H9 (cell line): ENCODE measurements around the gene CCDC191. TPM values are rescaled to one million over a fixed set of nuclear protein-coding genes. Genes with fewer than 3 reads are reported as not detected.

Source experiments
- DNase-seq: peaks from one replicate; pipeline ENCODE4 v3.0.0-alpha.2; 2017
- H2AFZ ChIP-seq: one replicate; pipeline ENCODE4 v1.6.1; 2013; ENCODE audit warnings: mild to moderate bottlenecking, low read length, control low read depth, moderate library complexity
- H2AK5ac ChIP-seq: 2 replicates; pipeline ENCODE4 v1.6.1; 2013; ENCODE audit warnings: low read length, control low read depth, mixed read lengths; ENCODE audit not compliant: insufficient read length
- H2BK120ac ChIP-seq: one replicate; pipeline ENCODE4 v1.6.1; 2013; ENCODE audit warnings: low read depth, mild to moderate bottlenecking, low read length, control low read depth, inconsistent platforms; ENCODE audit not compliant: poor library complexity, severe bottlenecking
- H2BK12ac ChIP-seq: 2 replicates; pipeline ENCODE4 v1.6.1; 2013; ENCODE audit warnings: low read length, control low read depth, mixed read lengths, low read depth; ENCODE audit not compliant: insufficient read length
- H2BK15ac ChIP-seq: 2 replicates; pipeline ENCODE4 v1.6.1; 2013; ENCODE audit warnings: low read depth, low read length, control low read depth
- H2BK20ac ChIP-seq: one replicate; pipeline ENCODE4 v1.6.1; 2013; ENCODE audit warnings: low read depth, mild to moderate bottlenecking, low read length, control low read depth, inconsistent platforms; ENCODE audit not compliant: poor library complexity, severe bottlenecking
- H2BK5ac ChIP-seq: 2 replicates; pipeline ENCODE4 v1.6.1; 2013; ENCODE audit warnings: low read length, control low read depth, mixed read lengths; ENCODE audit not compliant: insufficient read length
- H3K14ac ChIP-seq: 2 replicates; pipeline ENCODE4 v1.6.1; 2013; ENCODE audit warnings: low read length, control low read depth; ENCODE audit not compliant: insufficient read depth
- H3K18ac ChIP-seq: 2 replicates; pipeline ENCODE4 v1.6.1; 2013; ENCODE audit warnings: low read depth, mild to moderate bottlenecking, mixed read lengths, low read length, control low read depth; ENCODE audit not compliant: insufficient read length
- H3K23ac ChIP-seq: 2 replicates; pipeline ENCODE4 v1.6.1; 2013; ENCODE audit warnings: low read length, control low read depth, mixed read lengths, low read depth; ENCODE audit not compliant: insufficient read length
- H3K23me2 ChIP-seq: 2 replicates; pipeline ENCODE4 v1.6.1; 2013; ENCODE audit warnings: low read depth, mild to moderate bottlenecking, mixed read lengths, low read length, control low read depth; ENCODE audit not compliant: insufficient read length, poor library complexity, severe bottlenecking
- H3K27ac ChIP-seq: 2 replicates; pipeline ENCODE4 v1.5.1; 2013; ENCODE audit warnings: low read length, control low read depth, mixed read lengths, low read depth; ENCODE audit not compliant: insufficient read length
- H3K27me3 ChIP-seq: 2 replicates; pipeline ENCODE4 v1.6.1; 2013; ENCODE audit warnings: low read length, control low read depth, inconsistent platforms; ENCODE audit not compliant: insufficient read depth
- H3K4ac ChIP-seq: 2 replicates; pipeline ENCODE4 v1.6.1; 2013; ENCODE audit warnings: low read depth, mild to moderate bottlenecking, control low read depth, inconsistent platforms, low read length, moderate library complexity
- H3K4me1 ChIP-seq: 2 replicates; pipeline ENCODE4 v1.6.1; 2013; ENCODE audit warnings: low read length, control low read depth, inconsistent platforms; ENCODE audit not compliant: insufficient read depth
- H3K4me2 ChIP-seq: 2 replicates; pipeline ENCODE4 v1.6.1; 2013; ENCODE audit warnings: low read length, control low read depth, mixed read lengths; ENCODE audit not compliant: insufficient read length, insufficient read depth
- H3K56ac ChIP-seq: 2 replicates; pipeline ENCODE4 v1.6.1; 2013; ENCODE audit warnings: low read depth, mild to moderate bottlenecking, mixed read lengths, low read length, control low read depth; ENCODE audit not compliant: insufficient read length
- H3K79me1 ChIP-seq: 2 replicates; pipeline ENCODE4 v1.6.1; 2013; ENCODE audit warnings: low read depth, mild to moderate bottlenecking, moderate library complexity, low read length, control low read depth, inconsistent platforms; ENCODE audit not compliant: insufficient read depth, poor library complexity, severe bottlenecking
- H3K79me2 ChIP-seq: 2 replicates; pipeline ENCODE4 v1.6.1; 2013; ENCODE audit warnings: low read length, control low read depth, inconsistent platforms; ENCODE audit not compliant: insufficient read depth
- H3K9ac ChIP-seq: 2 replicates; pipeline ENCODE4 v1.6.1; 2013; ENCODE audit warnings: low read length, control low read depth, mixed read lengths; ENCODE audit not compliant: insufficient read length; ENCODE audit errors: extremely low read depth
- H3K9me3 ChIP-seq: one replicate; pipeline ENCODE4 v1.6.1; 2013; ENCODE audit warnings: low read depth, low read length, inconsistent platforms; ENCODE audit not compliant: control insufficient read depth
- H3T11ph ChIP-seq: one replicate; pipeline ENCODE4 v1.6.1; 2013; ENCODE audit warnings: mild to moderate bottlenecking, low read length, control low read depth, inconsistent platforms
- H4K20me1 ChIP-seq: one replicate; pipeline ENCODE4 v1.6.1; 2013; ENCODE audit not compliant: control insufficient read depth, insufficient read length, insufficient read depth
- H4K5ac ChIP-seq: 2 replicates; pipeline ENCODE4 v1.6.1; 2013; ENCODE audit warnings: low read depth, mild to moderate bottlenecking, mixed read lengths, low read length, control low read depth; ENCODE audit not compliant: insufficient read length
- H4K8ac ChIP-seq: replicated peaks from 2 replicates; pipeline ENCODE4 v1.6.1; 2013; ENCODE audit warnings: low read length, control low read depth, mixed read lengths, low read depth; ENCODE audit not compliant: insufficient read length
- H4K91ac ChIP-seq: 2 replicates; pipeline ENCODE4 v1.6.1; 2013; ENCODE audit warnings: low read depth, mild to moderate bottlenecking, moderate library complexity, mixed read lengths, low read length, control low read depth; ENCODE audit not compliant: insufficient read length
- H3K27ac Mint-ChIP-seq, 3 experiments: 2 replicates in 2 of 3; 3 replicates in 1 of 3; pipeline ENCODE4 v1.8.0; 2020 to 2021; ENCODE audit warnings: mixed read lengths in 3 of 3, mild to moderate bottlenecking in 1 of 3, moderate library complexity in 1 of 3
- H3K27me3 Mint-ChIP-seq: 2 replicates; pipeline ENCODE4 v1.8.0; 2021; ENCODE audit warnings: low read depth, mild to moderate bottlenecking, moderate library complexity, mixed read lengths
- H3K36me3 Mint-ChIP-seq, 3 experiments: 2 replicates in 2 of 3; 3 replicates in 1 of 3; pipeline ENCODE4 v1.8.0; 2020 to 2021; ENCODE audit warnings: low read depth in 3 of 3, mixed read lengths in 3 of 3; ENCODE audit not compliant: insufficient read depth in 1 of 3
- H3K4me1 Mint-ChIP-seq, 2 experiments: 2 replicates each; pipeline ENCODE4 v1.8.0; 2020; ENCODE audit warnings: mixed read lengths in 2 of 2
- H3K4me3 Mint-ChIP-seq, 2 experiments: 2 replicates in 1 of 2; 3 replicates in 1 of 2; pipeline ENCODE4 v1.8.0; 2020 to 2021; ENCODE audit warnings: mild to moderate bottlenecking in 2 of 2, mixed read lengths in 2 of 2, moderate library complexity in 1 of 2
- H3K9me3 Mint-ChIP-seq, 2 experiments: 2 replicates in 1 of 2; 3 replicates in 1 of 2; pipeline ENCODE4 v1.8.0; 2020; ENCODE audit warnings: mild to moderate bottlenecking in 2 of 2, mixed read lengths in 2 of 2, moderate library complexity in 1 of 2
- CTCF ChIP-seq: fragments of 200-600 bp; sonication (generic); conservative IDR thresholded peaks from 3 replicates; pipeline ENCODE4 v1.8.0; 2021; ENCODE audit warnings: antibody characterized with exemption, mild to moderate bottlenecking
- WGBS: extraction: QIAGEN DNeasy Blood & Tissue Kit; methylation state at CpG from one replicate; pipeline ENCODE4 v1.1.7; 2013; ENCODE audit warnings: missing lambda C conversion rate, low lambda C conversion rate, mixed read lengths; ENCODE audit not compliant: insufficient read length; ENCODE audit errors: extremely low coverage; 5-methylcytosine and 5-hydroxymethylcytosine counted together
- total RNA-seq: library from RNA; stranded (reverse); gene quantifications from 2 replicates; pipeline ENCODE4 v1.2.1, GENCODE V29; 2021

The CCDC191 gene
- total RNA-seq, 1 experiment from 2014 or later: 0.68 TPM

GRCh38 chr3:113963879-113964278, 92.4 kb downstream of the CCDC191 start:
- H3K18ac ChIP-seq: no peak overlapping the region
- Mint-ChIP-seq H3K4me3 (no peak overlapping the region), H3K27ac (no peak overlapping the region), H3K4me1 (peaks cover 7 to 9% of the 10 kb centered on the region in 2 experiments), H3K9me3 (no peaks in the 10 kb centered on the region), H3K36me3 (peaks cover 0 to 8% (median 8%) of the 10 kb centered on the region in 3 experiments; a peak in 4 of 7 replicates), H3K27me3 (no peaks in the 10 kb centered on the region)
- H3K27ac ChIP-seq: no peak overlapping the region
- no peaks in the 10 kb centered on the region for H3K9me3 ChIP-seq
- no peak overlapping the region for H3K14ac ChIP-seq
- H3T11ph ChIP-seq: no peak overlapping the region
- no peak overlapping the region for H4K8ac ChIP-seq
- H3K79me2 ChIP-seq: no peaks in the 10 kb centered on the region
- H3K27me3 ChIP-seq: no peaks in the 10 kb centered on the region; the same call in 1 of the 2 replicates
- H3K23me2 ChIP-seq: no peaks in the 10 kb centered on the region
- H3K4ac ChIP-seq: no peak overlapping the region
- no peak overlapping the region for H4K5ac ChIP-seq
- no peak overlapping the region for H2BK5ac ChIP-seq
- no peak for DNase-seq
- no peak overlapping the region for H2BK20ac ChIP-seq
- no peak overlapping the region for H2BK120ac ChIP-seq
- H3K4me2 ChIP-seq: no peak overlapping the region
- WGBS: no CpG with 5 or more reads among the region's 3 CpGs
- TF ChIP-seq CTCF: no peak
- H4K20me1 ChIP-seq: no peaks in the 10 kb centered on the region
- H3K9ac ChIP-seq: no peak overlapping the region
- H4K91ac ChIP-seq: no peak overlapping the region
- H3K4me1 ChIP-seq: no peaks in the 10 kb centered on the region; the same call in 1 of the 2 replicates
- H3K79me1 ChIP-seq: no peaks in the 10 kb centered on the region
- H3K56ac ChIP-seq: no peak overlapping the region
- H2AFZ ChIP-seq: no peak overlapping the region
- no peak overlapping the region for H2BK15ac ChIP-seq
- H3K23ac ChIP-seq: no peak overlapping the region
- H2AK5ac ChIP-seq: no peak overlapping the region
- H2BK12ac ChIP-seq: no peak overlapping the region
